ENCODE measurements around the gene PIK3CA.

DNA sequence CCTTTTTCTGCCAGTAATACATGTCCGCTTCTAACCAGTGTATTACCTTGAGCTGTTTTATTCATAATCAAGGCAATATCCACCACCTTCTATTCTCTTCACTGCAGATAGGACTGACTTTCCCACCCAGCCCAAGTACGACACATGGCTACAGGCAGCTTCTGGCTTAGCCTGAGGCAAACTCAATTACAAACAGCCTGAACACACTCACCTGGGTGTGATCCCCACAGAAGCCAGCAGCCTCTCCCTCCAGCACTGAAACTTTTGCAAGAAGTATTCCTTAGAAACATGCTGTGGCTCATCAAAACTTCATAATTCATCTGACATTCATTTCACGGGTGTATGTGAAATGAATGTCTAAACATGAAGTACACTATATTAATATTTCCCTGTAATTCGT lies 116.3 kb downstream of the PIK3CA start:
- TF ChIP-seq, protein P1, sequence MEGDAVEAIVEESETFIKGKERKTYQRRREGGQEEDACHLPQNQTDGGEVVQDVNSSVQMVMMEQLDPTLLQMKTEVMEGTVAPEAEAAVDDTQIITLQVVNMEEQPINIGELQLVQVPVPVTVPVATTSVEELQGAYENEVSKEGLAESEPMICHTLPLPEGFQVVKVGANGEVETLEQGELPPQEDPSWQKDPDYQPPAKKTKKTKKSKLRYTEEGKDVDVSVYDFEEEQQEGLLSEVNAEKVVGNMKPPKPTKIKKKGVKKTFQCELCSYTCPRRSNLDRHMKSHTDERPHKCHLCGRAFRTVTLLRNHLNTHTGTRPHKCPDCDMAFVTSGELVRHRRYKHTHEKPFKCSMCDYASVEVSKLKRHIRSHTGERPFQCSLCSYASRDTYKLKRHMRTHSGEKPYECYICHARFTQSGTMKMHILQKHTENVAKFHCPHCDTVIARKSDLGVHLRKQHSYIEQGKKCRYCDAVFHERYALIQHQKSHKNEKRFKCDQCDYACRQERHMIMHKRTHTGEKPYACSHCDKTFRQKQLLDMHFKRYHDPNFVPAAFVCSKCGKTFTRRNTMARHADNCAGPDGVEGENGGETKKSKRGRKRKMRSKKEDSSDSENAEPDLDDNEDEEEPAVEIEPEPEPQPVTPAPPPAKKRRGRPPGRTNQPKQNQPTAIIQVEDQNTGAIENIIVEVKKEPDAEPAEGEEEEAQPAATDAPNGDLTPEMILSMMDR (IDR thresholded peaks at IDR 0.05; ENCODE audit: insufficient read depth, low read depth, low read length), result no peak
- no peak for TF ChIP-seq EZH2 (IDR thresholded peaks at IDR 0.05; ENCODE audit: insufficient read depth, low read length)
